ENCODE measurements around the gene NINJ1. TPM values are rescaled to one million over a fixed set of nuclear protein-coding genes. Genes with fewer than 3 reads are reported as not detected.

Gene NINJ1
- total and polyA plus RNA-seq, 2 donors (not counting 1 experiment from before 2014, with no cell fraction given) = 8.3 to 13.2 TPM

- H3K4me2 ChIP-seq (replicated peaks; ENCODE audit: low read depth, low read length, poor library complexity, severe bottlenecking) = no peak overlapping the region
- H3K27ac ChIP-seq (ENCODE audit: low read length in 2 of 2) = no peak overlapping the region
- Mint-ChIP-seq H3K4me1 (peaks cover 32% of the 10 kb centered on the region), H3K27ac (no peak overlapping the region), H3K4me3 (no peak overlapping the region), H3K9me3 (ENCODE audit: insufficient read depth) (peaks cover 7% of the 10 kb centered on the region), H3K27me3 (no peaks in the 10 kb centered on the region)
- H3K36me3 ChIP-seq (replicated peaks in 1 of 2; ENCODE audit: control extremely low read depth in 1 of 2, control insufficient read depth in 1 of 2, extremely low read depth in 1 of 2, insufficient read depth in 2 of 2, low read length in 1 of 2) = peaks cover 0 to 1% of the 10 kb centered on the region in 2 experiments
- H3K27me3 ChIP-seq (replicated peaks in 1 of 4; ENCODE audit: control extremely low read depth in 1 of 4, control insufficient read depth in 3 of 4, insufficient read depth in 4 of 4, low read length in 3 of 4) = no peaks in the 10 kb centered on the region
- peaks cover 12% of the 10 kb centered on the region for H4K20me1 ChIP-seq (ENCODE audit: control insufficient read depth, insufficient read depth, low read length, poor library complexity, severe bottlenecking)
- H3K9me3 ChIP-seq (ENCODE audit: control extremely low read depth in 1 of 3, control insufficient read depth in 2 of 3, insufficient read depth in 1 of 3, low read length in 2 of 3) = peaks cover 0 to 10% (median 2%) of the 10 kb centered on the region in 3 donors
- peaks cover 23 to 35% of the 10 kb centered on the region in 2 donors for H3K4me1 ChIP-seq (ENCODE audit: control insufficient read depth in 2 of 2, insufficient read depth in 2 of 2, low read length in 2 of 2)
- DNase-seq (no peak), ATAC-seq (ENCODE audit: low read depth) (no peak)
- peaks cover 60% of the 10 kb centered on the region for H3K79me2 ChIP-seq (ENCODE audit: control insufficient read depth, insufficient read depth, low read length)
- WGBS (ENCODE audit: insufficient coverage) = 92% methylated on average over 4 of the region's 8 CpGs
- no peak for TF ChIP-seq EZH2 (IDR thresholded peaks at IDR 0.05; ENCODE audit: borderline replicate concordance, insufficient read depth, low read depth, low read length, poor library complexity, severe bottlenecking)
- TF ChIP-seq CTCF (IDR thresholded peaks at IDR 0.05) = no peak
- no peak overlapping the region for H2AFZ ChIP-seq (ENCODE audit: insufficient read depth, low read depth, low read length, poor library complexity, severe bottlenecking)
- intact Hi-C loops (cut with micrococcal nuclease) = no loop called here
- CTCF ChIA-PET = no interaction called here
- no peak overlapping the region for H3K4me3 ChIP-seq (ENCODE audit: control extremely low read depth in 1 of 5, extremely low read depth in 1 of 5, insufficient read depth in 1 of 5, low read depth in 2 of 5, low read length in 4 of 5)
- POLR2A ChIA-PET = no interaction called here
- no peak overlapping the region for H3K9ac ChIP-seq (ENCODE audit: low read length)
Measured at GRCh38 chr9:93100276-93100636, 33.8 kb downstream of the NINJ1 start.

- Mint-ChIP-seq H3K27me3 (no peaks in the 10 kb centered on the region), H3K9me3 (ENCODE audit: insufficient read depth) (peaks cover 7% of the 10 kb centered on the region), H3K27ac (no peak overlapping the region), H3K4me1 (peaks cover 38% of the 10 kb centered on the region), H3K4me3 (peak overlapping the region; percentile 41)
- Histone ChIP-seq H3K27ac (ENCODE audit: low read length in 2 of 2) (no peak overlapping the region), H3K9ac (ENCODE audit: low read length) (no peak overlapping the region), H3K4me1 (ENCODE audit: control insufficient read depth in 2 of 2, insufficient read depth in 2 of 2, low read length in 2 of 2) (peaks cover 28 to 41% of the 10 kb centered on the region in 2 donors), H3K4me2 (replicated peaks; ENCODE audit: low read depth, low read length, poor library complexity, severe bottlenecking) (no peak overlapping the region), H3K4me3 (ENCODE audit: control extremely low read depth in 1 of 5, extremely low read depth in 1 of 5, insufficient read depth in 1 of 5, low read depth in 2 of 5, low read length in 4 of 5) (no peak overlapping the region), H3K79me2 (ENCODE audit: control insufficient read depth, insufficient read depth, low read length) (peaks cover 54% of the 10 kb centered on the region), H4K20me1 (ENCODE audit: control insufficient read depth, insufficient read depth, low read length, poor library complexity, severe bottlenecking) (peaks cover 12% of the 10 kb centered on the region), H3K9me3 (ENCODE audit: control extremely low read depth in 1 of 3, control insufficient read depth in 2 of 3, insufficient read depth in 1 of 3, low read length in 2 of 3) (peaks cover 0 to 10% (median 0%) of the 10 kb centered on the region in 3 donors), H2AFZ (ENCODE audit: insufficient read depth, low read depth, low read length, poor library complexity, severe bottlenecking) (no peak overlapping the region), H3K27me3 (replicated peaks in 1 of 4; ENCODE audit: control extremely low read depth in 1 of 4, control insufficient read depth in 3 of 4, insufficient read depth in 4 of 4, low read length in 3 of 4) (no peaks in the 10 kb centered on the region), H3K36me3 (replicated peaks in 1 of 2; ENCODE audit: control extremely low read depth in 1 of 2, control insufficient read depth in 1 of 2, extremely low read depth in 1 of 2, insufficient read depth in 2 of 2, low read length in 1 of 2) (peaks cover 0 to 1% of the 10 kb centered on the region in 2 experiments)
- POLR2A ChIA-PET = no interaction called here
- intact Hi-C loops (cut with micrococcal nuclease) = loop anchor here (5.0 to 10.0 kb wide), 2 partner anchors 97 to 985 kb away; partner anchors contain the start of gene SPTLC1
- ATAC-seq (ENCODE audit: low read depth) (no peak), DNase-seq (peak; percentile 11)
- CTCF ChIA-PET = no interaction called here
- 86% methylated on average over 16 of the region's 16 CpGs for WGBS (ENCODE audit: insufficient coverage)
- TF ChIP-seq EZH2 (IDR thresholded peaks at IDR 0.05; ENCODE audit: borderline replicate concordance, insufficient read depth, low read depth, low read length, poor library complexity, severe bottlenecking) (no peak), CTCF (IDR thresholded peaks at IDR 0.05) (no peak)
Measured at GRCh38 chr9:93099551-93100275, 34.3 kb downstream of the NINJ1 start.
